Measurements from ENCODE around the gene PIEZO2.
"Not testable (repeated sequence)": the region's sequence is repeated elsewhere in the genome, so short reads cannot be mapped to it uniquely, and the experiment has no call there.

Gene PIEZO2

DNA sequence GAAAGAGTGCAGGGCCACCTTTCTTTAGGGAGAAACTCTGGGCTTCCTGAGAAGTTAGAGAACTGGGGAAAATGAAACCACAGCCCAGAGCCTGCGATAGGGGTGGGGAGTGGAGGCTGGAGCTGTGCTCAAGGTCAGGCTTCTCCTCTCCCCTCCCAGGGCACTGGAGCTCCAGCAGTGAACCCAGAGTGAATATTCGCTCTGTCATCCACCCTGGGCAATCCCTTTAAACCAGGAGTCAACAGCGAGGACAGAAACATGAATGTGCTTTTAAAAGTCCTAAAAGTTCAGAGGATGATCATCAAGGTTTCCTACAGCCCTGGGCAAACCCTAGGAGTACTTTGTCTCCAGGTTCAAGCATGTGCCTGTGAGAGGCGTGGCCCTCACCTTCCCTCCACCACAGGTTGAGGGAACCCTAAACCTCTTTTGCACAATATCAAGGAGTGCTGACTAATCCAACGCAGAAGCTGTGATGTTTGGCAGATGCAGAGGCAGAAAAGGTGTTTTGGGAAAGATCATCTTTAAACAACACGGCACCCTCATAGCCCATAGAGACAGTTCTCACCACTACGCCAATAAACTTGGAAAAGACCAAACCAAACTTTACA, 522.7 kb downstream of the PIEZO2 start:
- not testable (repeated sequence) for DNase-seq (ENCODE audit: low read depth); H3K4me3 ChIP-seq (ENCODE audit: low read length)

DNA sequence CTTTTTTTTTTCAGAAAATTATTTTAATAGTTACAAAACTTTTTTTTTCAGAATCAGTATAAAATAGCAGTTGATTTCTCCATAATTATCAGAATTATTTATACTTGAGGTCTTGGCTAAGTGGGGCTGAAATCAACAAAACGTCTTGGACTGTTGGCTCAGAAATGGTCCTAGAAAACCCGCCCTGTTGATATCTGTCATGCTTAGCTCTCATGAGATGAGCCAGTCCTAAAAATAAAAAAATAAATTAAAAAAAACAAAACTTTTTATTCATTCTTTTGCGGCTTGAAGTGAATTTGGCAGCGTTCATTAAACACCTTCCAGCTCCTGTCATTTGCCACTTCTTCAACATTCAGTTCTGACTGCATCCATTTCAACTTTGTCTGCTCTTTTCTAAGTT, 525.8 kb downstream of the PIEZO2 start:
- DNase-seq (ENCODE audit: low read depth); H3K4me3 ChIP-seq (ENCODE audit: low read length): not testable (repeated sequence)

DNA sequence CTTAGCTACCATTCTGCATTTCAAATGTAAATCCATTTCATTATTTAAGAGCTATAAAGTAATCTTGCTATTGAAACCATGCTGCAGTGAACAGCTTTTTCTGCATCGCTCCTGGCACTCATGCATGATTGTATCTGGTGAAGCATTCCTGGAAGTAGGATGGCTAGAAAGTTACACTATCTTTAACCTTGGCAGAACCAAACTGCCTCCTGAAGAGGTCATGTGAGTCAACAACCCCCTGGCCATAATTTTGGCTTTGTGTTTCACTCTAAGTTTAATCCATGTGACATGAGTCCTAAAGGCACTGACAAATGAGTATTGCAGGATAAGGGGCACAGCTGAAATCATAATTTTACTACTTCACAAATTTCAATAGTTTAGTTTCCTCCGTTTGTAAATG, 526.4 kb downstream of the PIEZO2 start:
- not testable (repeated sequence) for DNase-seq (ENCODE audit: low read depth); H3K4me3 ChIP-seq (ENCODE audit: low read length)

DNA sequence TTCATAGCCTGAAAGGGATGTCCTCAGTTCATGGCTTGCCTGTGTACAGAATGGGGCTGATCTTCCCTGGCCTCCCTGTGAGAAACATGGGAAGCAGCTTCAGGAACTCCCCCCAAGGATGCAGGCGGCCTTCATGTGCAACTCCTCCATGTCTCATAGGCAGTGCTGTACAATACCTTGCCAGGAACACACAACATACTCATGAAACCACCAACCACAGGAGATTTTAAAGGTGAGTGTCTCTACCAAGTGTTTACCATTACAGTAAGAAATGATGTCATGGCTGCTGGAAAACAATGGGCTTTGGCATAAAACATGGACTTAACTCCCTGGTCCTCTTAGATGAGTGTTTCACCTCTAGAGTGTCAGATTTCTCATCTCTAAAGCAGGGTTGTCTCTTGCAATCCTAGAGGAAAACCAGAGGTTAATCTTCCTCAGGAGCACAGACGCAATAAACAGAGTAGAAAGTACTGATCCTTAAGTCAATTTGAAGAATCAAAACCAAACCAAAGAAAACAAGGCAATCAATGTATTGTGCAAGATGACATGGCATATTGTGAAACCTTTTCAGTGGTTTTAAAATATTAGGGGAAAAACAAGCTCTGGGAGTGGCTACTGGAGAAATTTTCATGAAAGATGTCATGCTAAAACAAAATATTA, 528.6 kb downstream of the PIEZO2 start:
- DNase-seq (ENCODE audit: low read depth), result peak; percentile 6

More for the DNA sequence above, 528.6 kb downstream of the PIEZO2 start:
- not testable (repeated sequence) for H3K4me3 ChIP-seq (ENCODE audit: low read length)

All from AG10803 (cell line).